ENCODE measurements around the gene ADGRG3. TPM values are rescaled to one million over a fixed set of nuclear protein-coding genes. Genes with fewer than 3 reads are reported as not detected.

ADGRG3 gene
- total and polyA plus RNA-seq, 11 donors = 0.12 to 1.4 (median 0.53) TPM

DNA sequence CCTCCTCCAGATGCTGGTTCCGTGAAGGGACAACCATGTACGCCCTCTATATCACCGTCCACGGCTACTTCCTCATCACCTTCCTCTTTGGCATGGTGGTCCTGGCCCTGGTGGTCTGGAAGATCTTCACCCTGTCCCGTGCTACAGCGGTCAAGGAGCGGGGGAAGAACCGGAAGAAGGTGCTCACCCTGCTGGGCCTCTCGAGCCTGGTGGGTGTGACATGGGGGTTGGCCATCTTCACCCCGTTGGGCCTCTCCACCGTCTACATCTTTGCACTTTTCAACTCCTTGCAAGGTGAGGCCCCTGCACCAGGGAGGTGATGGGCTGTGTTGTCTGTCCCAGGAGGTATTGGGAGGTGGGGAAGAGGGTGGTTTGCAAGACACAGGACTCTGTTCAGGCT is 17.5 kb downstream of the ADGRG3 start:
- TF ChIP-seq, protein P1, sequence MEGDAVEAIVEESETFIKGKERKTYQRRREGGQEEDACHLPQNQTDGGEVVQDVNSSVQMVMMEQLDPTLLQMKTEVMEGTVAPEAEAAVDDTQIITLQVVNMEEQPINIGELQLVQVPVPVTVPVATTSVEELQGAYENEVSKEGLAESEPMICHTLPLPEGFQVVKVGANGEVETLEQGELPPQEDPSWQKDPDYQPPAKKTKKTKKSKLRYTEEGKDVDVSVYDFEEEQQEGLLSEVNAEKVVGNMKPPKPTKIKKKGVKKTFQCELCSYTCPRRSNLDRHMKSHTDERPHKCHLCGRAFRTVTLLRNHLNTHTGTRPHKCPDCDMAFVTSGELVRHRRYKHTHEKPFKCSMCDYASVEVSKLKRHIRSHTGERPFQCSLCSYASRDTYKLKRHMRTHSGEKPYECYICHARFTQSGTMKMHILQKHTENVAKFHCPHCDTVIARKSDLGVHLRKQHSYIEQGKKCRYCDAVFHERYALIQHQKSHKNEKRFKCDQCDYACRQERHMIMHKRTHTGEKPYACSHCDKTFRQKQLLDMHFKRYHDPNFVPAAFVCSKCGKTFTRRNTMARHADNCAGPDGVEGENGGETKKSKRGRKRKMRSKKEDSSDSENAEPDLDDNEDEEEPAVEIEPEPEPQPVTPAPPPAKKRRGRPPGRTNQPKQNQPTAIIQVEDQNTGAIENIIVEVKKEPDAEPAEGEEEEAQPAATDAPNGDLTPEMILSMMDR (IDR thresholded peaks at IDR 0.05) = no peak
- no peak for TF ChIP-seq POLR2A (IDR thresholded peaks at IDR 0.05)
- DNase-seq (no peak), ATAC-seq (no peak)
- intact Hi-C loops (cut with DNase I) = no loop called here
- 84 to 92% (median 90%) methylated on average over 11 of the region's 11 CpGs for WGBS, 4 donors
- Histone ChIP-seq H3K4me1 (peaks cover 0 to 11% (median 0%) of the 10 kb centered on the region in 12 donors), H3K4me3 (no peak overlapping the region), H3K27me3 (peaks cover 0 to 10% (median 0%) of the 10 kb centered on the region in 9 donors), H3K9me3 (no peaks in the 10 kb centered on the region), H3K36me3 (no peaks in the 10 kb centered on the region), H3K27ac (no peak overlapping the region)

DNA sequence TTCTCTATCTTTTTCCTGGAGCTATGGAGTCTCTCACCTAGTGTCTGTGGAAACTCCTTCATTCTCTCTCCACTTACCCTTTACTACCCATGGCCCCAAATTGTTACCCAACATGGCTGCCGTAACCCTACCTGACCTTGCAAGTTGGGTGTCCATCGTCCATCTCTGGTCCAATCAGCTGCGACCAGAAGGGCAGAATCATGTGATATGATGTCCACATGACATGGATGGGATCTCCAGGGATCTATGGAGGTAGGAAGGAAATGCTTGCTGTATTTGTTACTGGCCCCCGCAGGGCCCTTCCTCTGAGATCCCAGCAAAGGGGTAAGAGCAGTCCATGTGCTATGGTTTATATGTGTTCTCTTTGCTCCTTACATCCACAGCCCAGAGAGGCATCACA is 18.5 kb downstream of the ADGRG3 start:
- H3K9me3 ChIP-seq = no peaks in the 10 kb centered on the region
- H3K27me3 ChIP-seq = peaks cover 0 to 10% (median 0%) of the 10 kb centered on the region in 9 donors
- TF ChIP-seq, protein P1 (IDR thresholded peaks at IDR 0.05) = no peak
- TF ChIP-seq POLR2A (IDR thresholded peaks at IDR 0.05) = no peak
- WGBS, 4 donors = 47 to 83% (median 80%) methylated on average over 4 of the region's 4 CpGs
- DNase-seq (no peak), ATAC-seq (no peak)
- no peak overlapping the region for H3K27ac ChIP-seq
- peaks cover 0 to 16% (median 0%) of the 10 kb centered on the region in 12 donors for H3K4me1 ChIP-seq
- no peak overlapping the region for H3K4me3 ChIP-seq
- H3K36me3 ChIP-seq = no peaks in the 10 kb centered on the region
- intact Hi-C loops (cut with DNase I) = no loop called here

DNA sequence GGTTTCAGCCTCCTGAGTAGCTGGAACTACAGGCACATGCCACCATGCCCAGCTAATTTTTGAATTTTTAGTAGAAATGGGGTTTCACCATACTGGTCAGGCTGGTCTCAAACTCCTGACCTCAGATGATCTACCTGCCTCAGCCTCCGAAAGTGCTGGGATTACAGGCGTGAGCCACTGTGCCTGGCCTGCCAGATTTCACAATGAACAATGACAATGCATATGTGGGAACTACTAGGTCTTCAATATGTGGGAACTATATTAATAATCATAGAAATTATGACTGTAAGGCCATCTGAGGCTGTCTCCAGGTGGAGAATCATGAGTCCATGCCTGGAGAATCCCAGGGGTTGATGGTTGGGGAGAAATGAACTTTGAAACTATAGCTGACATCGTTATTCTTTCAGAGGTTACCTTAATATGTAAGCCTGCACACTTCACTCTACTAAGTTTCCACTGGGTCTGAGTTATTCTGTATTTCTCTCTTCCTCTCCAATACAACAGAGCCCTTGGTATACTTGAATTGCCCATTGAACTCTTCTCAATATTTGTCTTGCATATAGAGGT is 19.3 kb downstream of the ADGRG3 start:
- intact Hi-C loops (cut with DNase I) = no loop called here
- H3K27ac ChIP-seq = no peak overlapping the region
- 87 to 96% (median 95%) methylated on average over 3 of the region's 3 CpGs for WGBS, 4 donors
- H3K4me1 ChIP-seq = peaks cover 0 to 16% (median 0%) of the 10 kb centered on the region in 12 donors
- H3K36me3 ChIP-seq = no peaks in the 10 kb centered on the region
- H3K9me3 ChIP-seq = no peaks in the 10 kb centered on the region
- ATAC-seq = no peak
- H3K27me3 ChIP-seq = peaks cover 0 to 10% (median 0%) of the 10 kb centered on the region in 9 donors
- no peak for TF ChIP-seq POLR2A (IDR thresholded peaks at IDR 0.05)
- DNase-seq = no peak
- no peak overlapping the region for H3K4me3 ChIP-seq

DNA sequence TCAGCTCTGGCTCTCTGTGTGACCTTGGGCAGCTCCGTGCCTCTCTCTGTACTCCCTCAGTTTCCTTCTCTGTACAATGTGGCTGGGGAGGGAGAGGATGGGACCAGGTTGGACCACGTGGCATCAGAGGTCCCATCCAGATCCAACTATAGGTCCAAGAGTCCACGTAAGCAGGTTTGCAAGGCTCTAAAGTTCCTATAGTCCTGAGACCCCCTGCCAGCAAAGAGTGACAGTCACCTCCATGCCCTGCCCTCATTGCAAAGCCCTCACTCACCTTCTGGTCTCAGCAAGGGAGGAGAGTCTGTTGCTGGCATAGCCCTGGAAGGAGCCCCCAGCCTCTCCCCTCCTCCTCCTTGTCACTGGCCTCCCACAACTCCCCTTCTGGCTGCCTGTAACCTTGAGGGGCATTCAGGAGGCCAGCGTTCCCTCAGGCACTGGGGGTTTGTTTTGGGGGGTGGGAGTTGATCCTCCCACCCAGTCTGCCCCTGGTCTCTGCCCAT is 20.4 kb downstream of the ADGRG3 start:
- 78 to 90% (median 82%) methylated on average over 3 to 4 of the region's 4 CpGs for WGBS, 4 donors
- intact Hi-C loops (cut with DNase I) = no loop called here
- Histone ChIP-seq H3K9me3 (no peaks in the 10 kb centered on the region), H3K27me3 (peaks cover 0 to 10% (median 0%) of the 10 kb centered on the region in 9 donors), H3K27ac (no peak overlapping the region), H3K4me3 (no peak overlapping the region), H3K36me3 (no peaks in the 10 kb centered on the region), H3K4me1 (peaks cover 0 to 16% (median 0%) of the 10 kb centered on the region in 12 donors)
- TF ChIP-seq, protein P1 (IDR thresholded peaks at IDR 0.05) = no peak
- no peak for TF ChIP-seq POLR2A (IDR thresholded peaks at IDR 0.05)
- DNase-seq (no peak), ATAC-seq (no peak)
